ENCODE results near the gene MARF1.

DNA sequence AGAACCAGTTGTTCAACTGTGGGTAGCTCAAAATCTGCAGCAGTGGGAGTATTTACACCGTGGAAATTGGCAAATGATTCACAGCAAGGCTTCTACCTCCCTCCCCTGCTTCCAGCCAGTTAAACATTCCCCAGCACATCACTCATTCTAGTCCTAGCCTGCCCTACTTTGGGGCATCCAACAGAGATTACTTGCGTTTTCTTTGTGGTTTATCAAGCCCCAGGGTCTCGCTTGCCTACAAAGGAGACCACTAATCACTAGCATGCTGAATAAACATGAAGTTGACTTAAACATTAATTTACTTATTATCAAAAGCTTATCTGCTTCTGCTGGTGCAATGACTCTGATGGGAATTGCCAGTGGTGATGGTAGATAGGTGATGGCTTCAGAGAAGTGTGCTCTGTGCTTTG lies 94.5 kb downstream of the MARF1 start:
- TF ChIP-seq, protein P1, sequence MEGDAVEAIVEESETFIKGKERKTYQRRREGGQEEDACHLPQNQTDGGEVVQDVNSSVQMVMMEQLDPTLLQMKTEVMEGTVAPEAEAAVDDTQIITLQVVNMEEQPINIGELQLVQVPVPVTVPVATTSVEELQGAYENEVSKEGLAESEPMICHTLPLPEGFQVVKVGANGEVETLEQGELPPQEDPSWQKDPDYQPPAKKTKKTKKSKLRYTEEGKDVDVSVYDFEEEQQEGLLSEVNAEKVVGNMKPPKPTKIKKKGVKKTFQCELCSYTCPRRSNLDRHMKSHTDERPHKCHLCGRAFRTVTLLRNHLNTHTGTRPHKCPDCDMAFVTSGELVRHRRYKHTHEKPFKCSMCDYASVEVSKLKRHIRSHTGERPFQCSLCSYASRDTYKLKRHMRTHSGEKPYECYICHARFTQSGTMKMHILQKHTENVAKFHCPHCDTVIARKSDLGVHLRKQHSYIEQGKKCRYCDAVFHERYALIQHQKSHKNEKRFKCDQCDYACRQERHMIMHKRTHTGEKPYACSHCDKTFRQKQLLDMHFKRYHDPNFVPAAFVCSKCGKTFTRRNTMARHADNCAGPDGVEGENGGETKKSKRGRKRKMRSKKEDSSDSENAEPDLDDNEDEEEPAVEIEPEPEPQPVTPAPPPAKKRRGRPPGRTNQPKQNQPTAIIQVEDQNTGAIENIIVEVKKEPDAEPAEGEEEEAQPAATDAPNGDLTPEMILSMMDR (IDR thresholded peaks at IDR 0.05; ENCODE audit: low read depth, low read length, missing input control), result no peak
- TF ChIP-seq, protein P2, sequence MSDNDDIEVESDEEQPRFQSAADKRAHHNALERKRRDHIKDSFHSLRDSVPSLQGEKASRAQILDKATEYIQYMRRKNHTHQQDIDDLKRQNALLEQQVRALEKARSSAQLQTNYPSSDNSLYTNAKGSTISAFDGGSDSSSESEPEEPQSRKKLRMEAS (IDR thresholded peaks at IDR 0.05), result no peak
- TF ChIP-seq SP1 (IDR thresholded peaks at IDR 0.05), result no peak
- no peak for TF ChIP-seq RAD21 (IDR thresholded peaks at IDR 0.05)
- TF ChIP-seq HNF4A (conservative IDR thresholded peaks at IDR 0.05), result no peak
- TF ChIP-seq, protein P3, sequence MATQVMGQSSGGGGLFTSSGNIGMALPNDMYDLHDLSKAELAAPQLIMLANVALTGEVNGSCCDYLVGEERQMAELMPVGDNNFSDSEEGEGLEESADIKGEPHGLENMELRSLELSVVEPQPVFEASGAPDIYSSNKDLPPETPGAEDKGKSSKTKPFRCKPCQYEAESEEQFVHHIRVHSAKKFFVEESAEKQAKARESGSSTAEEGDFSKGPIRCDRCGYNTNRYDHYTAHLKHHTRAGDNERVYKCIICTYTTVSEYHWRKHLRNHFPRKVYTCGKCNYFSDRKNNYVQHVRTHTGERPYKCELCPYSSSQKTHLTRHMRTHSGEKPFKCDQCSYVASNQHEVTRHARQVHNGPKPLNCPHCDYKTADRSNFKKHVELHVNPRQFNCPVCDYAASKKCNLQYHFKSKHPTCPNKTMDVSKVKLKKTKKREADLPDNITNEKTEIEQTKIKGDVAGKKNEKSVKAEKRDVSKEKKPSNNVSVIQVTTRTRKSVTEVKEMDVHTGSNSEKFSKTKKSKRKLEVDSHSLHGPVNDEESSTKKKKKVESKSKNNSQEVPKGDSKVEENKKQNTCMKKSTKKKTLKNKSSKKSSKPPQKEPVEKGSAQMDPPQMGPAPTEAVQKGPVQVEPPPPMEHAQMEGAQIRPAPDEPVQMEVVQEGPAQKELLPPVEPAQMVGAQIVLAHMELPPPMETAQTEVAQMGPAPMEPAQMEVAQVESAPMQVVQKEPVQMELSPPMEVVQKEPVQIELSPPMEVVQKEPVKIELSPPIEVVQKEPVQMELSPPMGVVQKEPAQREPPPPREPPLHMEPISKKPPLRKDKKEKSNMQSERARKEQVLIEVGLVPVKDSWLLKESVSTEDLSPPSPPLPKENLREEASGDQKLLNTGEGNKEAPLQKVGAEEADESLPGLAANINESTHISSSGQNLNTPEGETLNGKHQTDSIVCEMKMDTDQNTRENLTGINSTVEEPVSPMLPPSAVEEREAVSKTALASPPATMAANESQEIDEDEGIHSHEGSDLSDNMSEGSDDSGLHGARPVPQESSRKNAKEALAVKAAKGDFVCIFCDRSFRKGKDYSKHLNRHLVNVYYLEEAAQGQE (IDR thresholded peaks at IDR 0.05), result no peak
- TF ChIP-seq NR2F2 (IDR thresholded peaks at IDR 0.05), result no peak
- TF ChIP-seq YY1 (IDR thresholded peaks at IDR 0.05), result no peak
- TF ChIP-seq JUND (IDR thresholded peaks at IDR 0.05), result no peak
